NCI-H2081 (cell line): Measurements from ENCODE around the gene SPATA31A5.
"Not testable (repeated sequence)": the region's sequence is repeated elsewhere in the genome, so short reads cannot be mapped to it uniquely, and the experiment has no call there.

Experiments used
- DNase-seq, 2 experiments: peaks; one replicate each; lab custom pipeline; 2025; lab: John Stamatoyannopoulos, UW

Gene SPATA31A5

DNA sequence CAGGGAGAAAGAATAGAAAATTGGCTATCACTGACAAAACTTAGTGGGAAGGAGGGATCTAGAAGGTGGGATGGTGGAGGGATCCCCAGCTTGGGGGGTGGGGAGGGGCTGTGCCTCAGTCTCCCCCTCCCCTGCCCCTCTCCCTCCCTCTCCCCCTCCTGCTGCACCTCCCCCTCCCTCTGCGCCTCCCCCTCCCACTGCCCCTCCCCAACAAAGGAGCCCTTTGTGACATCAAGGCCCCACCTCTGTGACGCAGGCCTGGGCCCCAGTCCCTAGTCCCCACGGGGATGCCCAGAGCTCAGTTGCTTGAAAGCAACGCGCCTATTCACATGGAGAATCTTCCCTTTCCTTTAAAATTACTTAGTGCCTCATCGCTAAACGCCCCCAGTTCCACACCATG is at the start of gene SPATA31A5:
Gene SPATA31A5, plus strand, starts transcription at position 301 of the 400 bp plus-strand sequence. Its CDS starts 29 bp downstream, at position 330.
- not testable (repeated sequence) for DNase-seq

DNA sequence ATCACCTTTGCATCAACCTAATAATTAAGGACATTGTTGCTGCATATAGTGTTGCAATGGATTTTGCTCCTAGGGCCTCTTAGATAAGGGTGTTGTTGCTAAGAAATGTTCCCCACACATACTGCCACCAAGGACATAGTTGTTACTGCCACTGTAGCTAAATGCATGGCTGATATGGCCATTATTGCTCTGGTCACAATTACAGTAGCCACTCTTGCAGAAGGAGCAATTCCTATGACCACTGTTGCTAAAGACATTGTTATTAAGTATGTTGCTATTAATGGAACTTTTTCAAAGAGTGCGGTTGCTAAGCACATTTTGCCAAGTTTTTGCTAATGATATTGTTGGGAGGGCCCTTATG is 48.8 kb downstream of the SPATA31A5 start:
- DNase-seq = not testable (repeated sequence)

DNA sequence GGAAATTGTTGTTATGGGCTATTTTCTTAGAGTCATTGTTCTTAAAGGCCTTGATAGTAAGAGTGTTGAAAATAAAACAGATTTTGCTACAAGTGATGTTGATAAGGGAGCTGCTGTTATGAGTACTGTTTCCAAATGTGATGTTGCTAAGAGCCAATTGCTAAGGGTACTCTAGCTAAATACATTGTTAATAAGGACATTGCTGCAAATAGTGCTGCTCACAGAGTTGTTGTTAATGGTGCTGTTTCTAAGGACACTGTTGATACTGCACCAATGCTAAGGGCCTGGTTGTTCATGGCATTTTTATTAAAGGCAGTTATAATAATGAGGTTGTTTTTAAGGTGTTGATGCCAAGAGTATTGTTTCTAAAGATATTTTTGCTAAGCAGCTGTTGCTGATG is 52.2 kb downstream of the SPATA31A5 start:
- not testable (repeated sequence) for DNase-seq
